Mesendoderm (in vitro differentiated cells): ENCODE data around the gene P2RY11.

ENCODE experiments used
- DNase-seq: peaks from one replicate; pipeline ENCODE4 v3.0.0; 2013
- H2AK5ac ChIP-seq: 2 replicates; pipeline ENCODE4 v1.6.1; 2013; ENCODE audit warnings: low read length, inconsistent platforms
- H2BK120ac ChIP-seq: 2 replicates; pipeline ENCODE4 v1.6.1; 2013; ENCODE audit warnings: low read depth, mild to moderate bottlenecking, low read length, moderate library complexity, mixed read lengths
- H2BK15ac ChIP-seq: replicated peaks from 2 replicates; pipeline ENCODE4 v1.6.1; 2013; ENCODE audit warnings: low read depth, mild to moderate bottlenecking, moderate library complexity
- H2BK5ac ChIP-seq: 2 replicates; pipeline ENCODE4 v1.6.1; 2013; ENCODE audit warnings: low read length, inconsistent platforms
- H3K18ac ChIP-seq: 2 replicates; pipeline ENCODE4 v1.6.1; 2013; ENCODE audit warnings: mild to moderate bottlenecking, low read length, mixed read lengths
- H3K23ac ChIP-seq: one replicate; pipeline ENCODE4 v1.6.1; 2013; ENCODE audit warnings: low read length
- H3K27ac ChIP-seq: 2 replicates; pipeline ENCODE4 v1.5.1; 2013; ENCODE audit warnings: low read depth, mild to moderate bottlenecking, inconsistent platforms, low read length, moderate library complexity
- H3K27me3 ChIP-seq: 2 replicates; pipeline ENCODE4 v1.6.1; 2013; ENCODE audit warnings: low read length, control low read depth, mild to moderate bottlenecking, inconsistent platforms; ENCODE audit not compliant: insufficient read depth, poor library complexity
- H3K36me3 ChIP-seq: 2 replicates; pipeline ENCODE4 v1.6.1; 2013; ENCODE audit warnings: low read length, inconsistent platforms; ENCODE audit not compliant: control insufficient read depth, insufficient read depth
- H3K4ac ChIP-seq: one replicate; pipeline ENCODE4 v1.6.1; 2013; ENCODE audit warnings: low read depth, mild to moderate bottlenecking, low read length, moderate library complexity
- H3K4me1 ChIP-seq: 2 replicates; pipeline ENCODE4 v1.6.1; 2013; ENCODE audit warnings: low read depth, low read length, inconsistent platforms; ENCODE audit not compliant: control insufficient read depth
- H3K4me2 ChIP-seq: 2 replicates; pipeline ENCODE4 v1.6.1; 2013; ENCODE audit warnings: low read length
- H3K4me3 ChIP-seq: 2 replicates; pipeline ENCODE4 v1.5.1; 2013; ENCODE audit warnings: mild to moderate bottlenecking, low read length
- H3K56ac ChIP-seq: one replicate; pipeline ENCODE4 v1.6.1; 2013; ENCODE audit warnings: low read length
- H3K79me1 ChIP-seq: 2 replicates; pipeline ENCODE4 v1.6.1; 2013; ENCODE audit warnings: low read length, inconsistent platforms
- H3K79me2 ChIP-seq: 2 replicates; pipeline ENCODE4 v1.6.1; 2013; ENCODE audit warnings: mild to moderate bottlenecking, low read length; ENCODE audit not compliant: control insufficient read depth, insufficient read depth
- H3K9ac ChIP-seq: 2 replicates; pipeline ENCODE4 v1.6.1; 2013; ENCODE audit warnings: low read length, inconsistent platforms
- H4K5ac ChIP-seq: one replicate; pipeline ENCODE4 v1.6.1; 2013; ENCODE audit warnings: low read length
- H4K8ac ChIP-seq: one replicate; pipeline ENCODE4 v1.6.1; 2013; ENCODE audit warnings: low read depth, mild to moderate bottlenecking, control low read depth, low read length, moderate library complexity
- WGBS: extraction: QIAGEN DNeasy Blood & Tissue Kit; methylation state at CpG from one replicate; pipeline ENCODE4 v1.1.7; 2013; ENCODE audit warnings: low lambda C conversion rate, missing lambda C conversion rate; ENCODE audit not compliant: insufficient coverage; ENCODE audit errors: extremely low coverage; 5-methylcytosine and 5-hydroxymethylcytosine counted together

P2RY11 gene

GRCh38 chr19:10137751-10138682 lies 26.5 kb downstream of the P2RY11 start:
- H3K36me3 ChIP-seq = peaks cover 45% of the 10 kb centered on the region
- no peak overlapping the region for H3K56ac ChIP-seq
- no peak overlapping the region for H3K4ac ChIP-seq

GRCh38 chr19:10138879-10139795 lies 27.6 kb downstream of the P2RY11 start:
- WGBS = no CpG with 5 or more reads among the region's 27 CpGs
- H3K36me3 ChIP-seq = peaks cover 40% of the 10 kb centered on the region

More at GRCh38 chr19:10137751-10138682, 26.5 kb downstream of the P2RY11 start:
- H2BK120ac ChIP-seq = no peak overlapping the region
- no peaks in the 10 kb centered on the region for H3K4me1 ChIP-seq
- no peak overlapping the region for H3K18ac ChIP-seq
- H3K9ac ChIP-seq = no peak overlapping the region
- WGBS = no CpG with 5 or more reads among the region's 38 CpGs
- no peak overlapping the region for H3K4me2 ChIP-seq
- no peak overlapping the region for H2BK15ac ChIP-seq
- no peak overlapping the region for H3K27ac ChIP-seq
- no peak overlapping the region for H4K8ac ChIP-seq
- H3K27me3 ChIP-seq = no peaks in the 10 kb centered on the region
- H4K5ac ChIP-seq = no peak overlapping the region
- H3K79me1 ChIP-seq = no peaks in the 10 kb centered on the region
- no peak overlapping the region for H2AK5ac ChIP-seq
- no peak overlapping the region for H3K4me3 ChIP-seq
- H3K79me2 ChIP-seq = no peaks in the 10 kb centered on the region
- no peak overlapping the region for H2BK5ac ChIP-seq
- no peak overlapping the region for H3K23ac ChIP-seq
- DNase-seq = no peak

GRCh38 chr19:10139952-10140351 lies 28.5 kb downstream of the P2RY11 start:
- Histone ChIP-seq H3K36me3 (peaks cover 43% of the 10 kb centered on the region), H3K79me1 (no peaks in the 10 kb centered on the region), H3K9ac (no peak overlapping the region), H3K4ac (no peak overlapping the region), H4K5ac (no peak overlapping the region), H2BK5ac (no peak overlapping the region), H3K56ac (no peak overlapping the region), H3K23ac (no peak overlapping the region), H3K18ac (no peak overlapping the region), H2BK120ac (no peak overlapping the region), H4K8ac (no peak overlapping the region), H2BK15ac (no peak overlapping the region), H3K4me1 (no peaks in the 10 kb centered on the region), H2AK5ac (no peak overlapping the region), H3K27ac (no peak overlapping the region), H3K79me2 (no peaks in the 10 kb centered on the region), H3K27me3 (no peaks in the 10 kb centered on the region), H3K4me2 (no peak overlapping the region), H3K4me3 (no peak overlapping the region)
- no CpG with 5 or more reads among the region's 23 CpGs for WGBS
- no peak for DNase-seq

More at GRCh38 chr19:10138879-10139795, 27.6 kb downstream of the P2RY11 start:
- H2BK15ac ChIP-seq = no peak overlapping the region
- no peak overlapping the region for H3K18ac ChIP-seq
- no peak overlapping the region for H2BK120ac ChIP-seq
- H3K4me1 ChIP-seq = no peaks in the 10 kb centered on the region
- H3K27me3 ChIP-seq = no peaks in the 10 kb centered on the region
- no peak overlapping the region for H3K56ac ChIP-seq
- no peak overlapping the region for H3K9ac ChIP-seq
- no peak overlapping the region for H4K5ac ChIP-seq
- no peak overlapping the region for H3K4ac ChIP-seq
- no peak overlapping the region for H3K27ac ChIP-seq
- no peaks in the 10 kb centered on the region for H3K79me2 ChIP-seq
- no peak overlapping the region for H3K23ac ChIP-seq
- no peak overlapping the region for H4K8ac ChIP-seq
- no peaks in the 10 kb centered on the region for H3K79me1 ChIP-seq
- no peak overlapping the region for H2BK5ac ChIP-seq
- no peak overlapping the region for H3K4me2 ChIP-seq
- H2AK5ac ChIP-seq = no peak overlapping the region
- DNase-seq = no peak
- H3K4me3 ChIP-seq = no peak overlapping the region

- Histone ChIP-seq H3K36me3 (peaks cover 49% of the 10 kb centered on the region), H3K4ac (no peak overlapping the region)
Observed at GRCh38 chr19:10141479-10141878, 30.0 kb downstream of the P2RY11 start.

GRCh38 chr19:10141973-10142372 lies 30.5 kb downstream of the P2RY11 start:
- Histone ChIP-seq H3K4me2 (no peak overlapping the region), H3K4ac (no peak overlapping the region), H3K27ac (no peak overlapping the region), H2AK5ac (no peak overlapping the region), H3K23ac (no peak overlapping the region), H4K5ac (no peak overlapping the region), H2BK15ac (no peak overlapping the region), H3K27me3 (no peaks in the 10 kb centered on the region), H3K79me2 (no peaks in the 10 kb centered on the region), H3K4me3 (no peak overlapping the region), H3K4me1 (no peaks in the 10 kb centered on the region), H2BK120ac (no peak overlapping the region), H3K36me3 (peaks cover 47% of the 10 kb centered on the region), H3K79me1 (no peaks in the 10 kb centered on the region), H3K56ac (no peak overlapping the region), H3K9ac (no peak overlapping the region), H4K8ac (no peak overlapping the region), H3K18ac (no peak overlapping the region), H2BK5ac (no peak overlapping the region)
- DNase-seq = no peak
- WGBS = no CpG with 5 or more reads among the region's 18 CpGs

More at GRCh38 chr19:10141479-10141878, 30.0 kb downstream of the P2RY11 start:
- H3K4me2 ChIP-seq = no peak overlapping the region
- no peaks in the 10 kb centered on the region for H3K27me3 ChIP-seq
- no peak overlapping the region for H3K9ac ChIP-seq
- H3K23ac ChIP-seq = no peak overlapping the region
- H4K5ac ChIP-seq = no peak overlapping the region
- DNase-seq = no peak
- H3K4me1 ChIP-seq = no peaks in the 10 kb centered on the region
- no peak overlapping the region for H3K56ac ChIP-seq
- no peak overlapping the region for H3K18ac ChIP-seq
- no peak overlapping the region for H3K27ac ChIP-seq
- no CpG with 5 or more reads among the region's 13 CpGs for WGBS
- H3K79me1 ChIP-seq = no peaks in the 10 kb centered on the region
- no peak overlapping the region for H3K4me3 ChIP-seq
- H4K8ac ChIP-seq = no peak overlapping the region
- H2BK15ac ChIP-seq = no peak overlapping the region
- no peak overlapping the region for H2BK120ac ChIP-seq
- no peaks in the 10 kb centered on the region for H3K79me2 ChIP-seq
- H2BK5ac ChIP-seq = no peak overlapping the region
- no peak overlapping the region for H2AK5ac ChIP-seq
